HG03135 (cell line): ENCODE measurements around the gene AP5S1.
"Not testable (repeated sequence)": the region's sequence is repeated elsewhere in the genome, so short reads cannot be mapped to it uniquely, and the experiment has no call there.

Source experiments
- ATAC-seq: cut with Tn5 transposase; IDR thresholded peaks from one replicate; pipeline ENCODE4 v1.9.1; 2021; ENCODE audit warnings: mild to moderate bottlenecking, moderate library complexity; ENCODE audit not compliant: unreplicated experiment

Gene AP5S1

GRCh38 chr20:3788685-3789155 lies 31.6 kb upstream of the AP5S1 start:
- ATAC-seq, result no peak

GRCh38 chr20:3789201-3789600 lies 31.1 kb upstream of the AP5S1 start:
- not testable (repeated sequence) for ATAC-seq

- ATAC-seq, result not testable (repeated sequence)
Observed at GRCh38 chr20:3794168-3794567, 26.2 kb upstream of the AP5S1 start.

- ATAC-seq, result no peak
Observed at GRCh38 chr20:3794701-3795420, 25.5 kb upstream of the AP5S1 start.

- ATAC-seq, result peak; percentile 56
Observed at GRCh38 chr20:3795511-3796468, 24.6 kb upstream of the AP5S1 start, which contains the start of gene CDC25B. Gene CDC25B (plus strand): TSS chr20:3796310. CDS start chr20:3796532, 222 bp downstream.

- ATAC-seq, result peak; percentile 3
Observed at GRCh38 chr20:3796477-3797225, 23.7 kb upstream of the AP5S1 start.

GRCh38 chr20:3797226-3797545 lies 23.2 kb upstream of the AP5S1 start:
- no peak for ATAC-seq

GRCh38 chr20:3797592-3798372 lies 22.6 kb upstream of the AP5S1 start:
- ATAC-seq, result no peak

- ATAC-seq, result no peak
Observed at GRCh38 chr20:3798373-3798768, 22.0 kb upstream of the AP5S1 start.

- no peak for ATAC-seq
Observed at GRCh38 chr20:3798908-3799248, 21.5 kb upstream of the AP5S1 start.

GRCh38 chr20:3800256-3800877 lies 20.0 kb upstream of the AP5S1 start:
- no peak for ATAC-seq

- ATAC-seq, result no peak
Observed at GRCh38 chr20:3800878-3801260, 19.5 kb upstream of the AP5S1 start.

GRCh38 chr20:3801299-3801698 lies 19.0 kb upstream of the AP5S1 start:
- no peak for ATAC-seq

- no peak for ATAC-seq
Observed at GRCh38 chr20:3801846-3802245, 18.5 kb upstream of the AP5S1 start.

GRCh38 chr20:3802524-3803239 lies 17.7 kb upstream of the AP5S1 start:
- no peak for ATAC-seq

GRCh38 chr20:3803289-3803688 lies 17.1 kb upstream of the AP5S1 start:
- no peak for ATAC-seq

- no peak for ATAC-seq
Observed at GRCh38 chr20:3803854-3804253, 16.5 kb upstream of the AP5S1 start.

- ATAC-seq, result no peak
Observed at GRCh38 chr20:3804254-3804751, 16.0 kb upstream of the AP5S1 start.

GRCh38 chr20:3804781-3805180 lies 15.6 kb upstream of the AP5S1 start:
- no peak for ATAC-seq
